Measurements from ENCODE around the gene IGFBP5.

DNA sequence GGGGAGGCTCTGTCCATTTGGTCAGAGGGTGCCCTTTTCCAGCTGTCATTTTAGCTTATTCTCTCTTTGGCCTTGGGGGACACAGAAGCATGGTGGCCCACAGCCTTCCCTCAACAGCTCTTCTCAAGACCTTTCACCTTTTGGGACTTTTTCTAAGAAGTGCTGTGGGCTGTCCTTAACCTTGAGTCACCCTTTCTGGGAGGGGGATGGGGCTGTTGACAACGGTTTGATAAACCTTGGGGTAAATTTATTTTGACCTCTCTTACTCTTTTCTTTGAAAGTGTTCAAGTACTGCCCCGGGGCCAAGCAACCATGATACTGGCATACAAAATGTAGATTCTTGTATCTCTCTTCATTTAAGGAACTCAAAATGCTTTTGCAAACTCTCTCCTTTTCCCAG, 13.7 kb downstream of the IGFBP5 start:
- TF ChIP-seq, protein P1, sequence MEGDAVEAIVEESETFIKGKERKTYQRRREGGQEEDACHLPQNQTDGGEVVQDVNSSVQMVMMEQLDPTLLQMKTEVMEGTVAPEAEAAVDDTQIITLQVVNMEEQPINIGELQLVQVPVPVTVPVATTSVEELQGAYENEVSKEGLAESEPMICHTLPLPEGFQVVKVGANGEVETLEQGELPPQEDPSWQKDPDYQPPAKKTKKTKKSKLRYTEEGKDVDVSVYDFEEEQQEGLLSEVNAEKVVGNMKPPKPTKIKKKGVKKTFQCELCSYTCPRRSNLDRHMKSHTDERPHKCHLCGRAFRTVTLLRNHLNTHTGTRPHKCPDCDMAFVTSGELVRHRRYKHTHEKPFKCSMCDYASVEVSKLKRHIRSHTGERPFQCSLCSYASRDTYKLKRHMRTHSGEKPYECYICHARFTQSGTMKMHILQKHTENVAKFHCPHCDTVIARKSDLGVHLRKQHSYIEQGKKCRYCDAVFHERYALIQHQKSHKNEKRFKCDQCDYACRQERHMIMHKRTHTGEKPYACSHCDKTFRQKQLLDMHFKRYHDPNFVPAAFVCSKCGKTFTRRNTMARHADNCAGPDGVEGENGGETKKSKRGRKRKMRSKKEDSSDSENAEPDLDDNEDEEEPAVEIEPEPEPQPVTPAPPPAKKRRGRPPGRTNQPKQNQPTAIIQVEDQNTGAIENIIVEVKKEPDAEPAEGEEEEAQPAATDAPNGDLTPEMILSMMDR (conservative IDR thresholded peaks at IDR 0.05; ENCODE audit: low read length): no peak
- no peak for TF ChIP-seq EZH2phosphoT487 (IDR thresholded peaks at IDR 0.05; ENCODE audit: borderline replicate concordance, low read depth, low read length)
